ENCODE measurements around the gene NRAP.
A peak's percentile ranks its signal among the peaks of the same experiment; 100 is the strongest.

The NRAP gene

GRCh38 chr10:113681533-113682470 lies 18.0 kb upstream of the NRAP start:
- Histone ChIP-seq H3K27ac (ENCODE audit: low read depth, low read length) (no peak overlapping the region), H3K4me3 (ENCODE audit: low read depth, low read length) (peak overlapping the region; percentile 100; the same call in 1 of the 2 replicates), H2AFZ (ENCODE audit: low read length, unreplicated experiment) (no peak overlapping the region), H3K4me1 (ENCODE audit: control insufficient read depth, insufficient read depth, low read length, unreplicated experiment) (peaks cover 19% of the 10 kb centered on the region), H3K27me3 (ENCODE audit: insufficient read depth, low read length) (no peaks in the 10 kb centered on the region), H3K79me2 (ENCODE audit: control insufficient read depth, insufficient read depth, low read length, unreplicated experiment) (peaks cover 61% of the 10 kb centered on the region), H3K36me3 (ENCODE audit: insufficient read depth, low read length) (peaks cover 8% of the 10 kb centered on the region)

GRCh38 chr10:113680190-113681111 lies 16.6 kb upstream of the NRAP start:
- Histone ChIP-seq H3K79me2 (ENCODE audit: control insufficient read depth, insufficient read depth, low read length, unreplicated experiment) (peaks cover 48% of the 10 kb centered on the region), H3K27ac (ENCODE audit: low read depth, low read length) (peak overlapping the region; percentile 60), H3K4me3 (ENCODE audit: low read depth, low read length) (peak overlapping the region; percentile 100)

GRCh38 chr10:113679463-113680189 lies 15.8 kb upstream of the NRAP start, which contains the start of gene CASP7:
CASP7 (plus strand) TSS chr10:113679912; CDS start chr10:113697494, 17,582 bp downstream.
- Histone ChIP-seq H3K36me3 (ENCODE audit: insufficient read depth, low read length) (peaks cover 4% of the 10 kb centered on the region; the same call in 1 of the 2 replicates), H3K4me1 (ENCODE audit: control insufficient read depth, insufficient read depth, low read length, unreplicated experiment) (peaks cover 19% of the 10 kb centered on the region), H3K79me2 (ENCODE audit: control insufficient read depth, insufficient read depth, low read length, unreplicated experiment) (peaks cover 41% of the 10 kb centered on the region), H3K27ac (ENCODE audit: low read depth, low read length) (peak within 1 kb of the TSS; percentile 60), H3K4me3 (ENCODE audit: low read depth, low read length) (peak within 1 kb of the TSS; percentile 100), H3K27me3 (ENCODE audit: insufficient read depth, low read length) (no peaks in the 10 kb centered on the region), H2AFZ (ENCODE audit: low read length, unreplicated experiment) (peak within 1 kb of the TSS; percentile 94)

More at GRCh38 chr10:113680190-113681111, 16.6 kb upstream of the NRAP start:
- H3K36me3 ChIP-seq (ENCODE audit: insufficient read depth, low read length), result peaks cover 4% of the 10 kb centered on the region; the same call in 1 of the 2 replicates
- peaks cover 19% of the 10 kb centered on the region for H3K4me1 ChIP-seq (ENCODE audit: control insufficient read depth, insufficient read depth, low read length, unreplicated experiment)
- H3K27me3 ChIP-seq (ENCODE audit: insufficient read depth, low read length), result no peaks in the 10 kb centered on the region
- peak overlapping the region; percentile 43 for H2AFZ ChIP-seq (ENCODE audit: low read length, unreplicated experiment)

- no peak overlapping the region for H3K4me3 ChIP-seq (ENCODE audit: low read depth, low read length)
- peaks cover 17% of the 10 kb centered on the region for H3K27me3 ChIP-seq (ENCODE audit: insufficient read depth, low read length)
- no peak overlapping the region for H3K27ac ChIP-seq (ENCODE audit: low read depth, low read length)
- H3K79me2 ChIP-seq (ENCODE audit: control insufficient read depth, insufficient read depth, low read length, unreplicated experiment), result no peaks in the 10 kb centered on the region
- H2AFZ ChIP-seq (ENCODE audit: low read length, unreplicated experiment), result no peak overlapping the region
- no peaks in the 10 kb centered on the region for H3K36me3 ChIP-seq (ENCODE audit: insufficient read depth, low read length)
- peaks cover 13% of the 10 kb centered on the region for H3K4me1 ChIP-seq (ENCODE audit: control insufficient read depth, insufficient read depth, low read length, unreplicated experiment)
Observed at GRCh38 chr10:113666682-113667252, 2.9 kb upstream of the NRAP start.

- Histone ChIP-seq H3K79me2 (ENCODE audit: control insufficient read depth, insufficient read depth, low read length, unreplicated experiment) (no peaks in the 10 kb centered on the region), H3K36me3 (ENCODE audit: insufficient read depth, low read length) (no peaks in the 10 kb centered on the region), H3K4me3 (ENCODE audit: low read depth, low read length) (no peak overlapping the region), H3K4me1 (ENCODE audit: control insufficient read depth, insufficient read depth, low read length, unreplicated experiment) (peaks cover 13% of the 10 kb centered on the region), H3K27me3 (ENCODE audit: insufficient read depth, low read length) (peaks cover 10% of the 10 kb centered on the region; the same call in 1 of the 2 replicates), H2AFZ (ENCODE audit: low read length, unreplicated experiment) (no peak overlapping the region), H3K27ac (ENCODE audit: low read depth, low read length) (no peak overlapping the region)
Observed at GRCh38 chr10:113665806-113666354, 2.0 kb upstream of the NRAP start.

GRCh38 chr10:113665352-113665751 lies 1.5 kb upstream of the NRAP start:
- Histone ChIP-seq H3K27me3 (ENCODE audit: insufficient read depth, low read length) (peaks cover 10% of the 10 kb centered on the region; the same call in 1 of the 2 replicates), H3K4me1 (ENCODE audit: control insufficient read depth, insufficient read depth, low read length, unreplicated experiment) (peaks cover 13% of the 10 kb centered on the region), H3K79me2 (ENCODE audit: control insufficient read depth, insufficient read depth, low read length, unreplicated experiment) (no peaks in the 10 kb centered on the region), H3K4me3 (ENCODE audit: low read depth, low read length) (no peak overlapping the region), H3K27ac (ENCODE audit: low read depth, low read length) (no peak overlapping the region), H2AFZ (ENCODE audit: low read length, unreplicated experiment) (no peak overlapping the region), H3K36me3 (ENCODE audit: insufficient read depth, low read length) (no peaks in the 10 kb centered on the region)

- Histone ChIP-seq H3K36me3 (ENCODE audit: insufficient read depth, low read length) (no peaks in the 10 kb centered on the region), H3K27me3 (ENCODE audit: insufficient read depth, low read length) (peaks cover 22% of the 10 kb centered on the region; the same call in 1 of the 2 replicates), H3K4me1 (ENCODE audit: control insufficient read depth, insufficient read depth, low read length, unreplicated experiment) (peaks cover 13% of the 10 kb centered on the region), H3K27ac (ENCODE audit: low read depth, low read length) (no peak overlapping the region), H3K4me3 (ENCODE audit: low read depth, low read length) (no peak overlapping the region), H2AFZ (ENCODE audit: low read length, unreplicated experiment) (no peak overlapping the region), H3K79me2 (ENCODE audit: control insufficient read depth, insufficient read depth, low read length, unreplicated experiment) (no peaks in the 10 kb centered on the region)
Observed at GRCh38 chr10:113663142-113663541, 699 bp downstream of the NRAP start.

GRCh38 chr10:113661332-113661731 lies 2.5 kb downstream of the NRAP start:
- Histone ChIP-seq H3K4me1 (ENCODE audit: control insufficient read depth, insufficient read depth, low read length, unreplicated experiment) (peaks cover 3% of the 10 kb centered on the region), H3K27ac (ENCODE audit: low read depth, low read length) (no peak overlapping the region), H3K27me3 (ENCODE audit: insufficient read depth, low read length) (peaks cover 40% of the 10 kb centered on the region), H3K4me3 (ENCODE audit: low read depth, low read length) (no peak overlapping the region), H3K79me2 (ENCODE audit: control insufficient read depth, insufficient read depth, low read length, unreplicated experiment) (no peaks in the 10 kb centered on the region), H3K36me3 (ENCODE audit: insufficient read depth, low read length) (no peaks in the 10 kb centered on the region), H2AFZ (ENCODE audit: low read length, unreplicated experiment) (no peak overlapping the region)

- Histone ChIP-seq H3K4me3 (ENCODE audit: low read depth, low read length) (no peak overlapping the region), H2AFZ (ENCODE audit: low read length, unreplicated experiment) (no peak overlapping the region), H3K27me3 (ENCODE audit: insufficient read depth, low read length) (peaks cover 57% of the 10 kb centered on the region), H3K79me2 (ENCODE audit: control insufficient read depth, insufficient read depth, low read length, unreplicated experiment) (no peaks in the 10 kb centered on the region), H3K27ac (ENCODE audit: low read depth, low read length) (no peak overlapping the region), H3K36me3 (ENCODE audit: insufficient read depth, low read length) (no peaks in the 10 kb centered on the region), H3K4me1 (ENCODE audit: control insufficient read depth, insufficient read depth, low read length, unreplicated experiment) (no peaks in the 10 kb centered on the region)
Observed at GRCh38 chr10:113657544-113657943, 6.3 kb downstream of the NRAP start.
